ENCODE measurements around the gene CRACR2A.
A peak's percentile ranks its signal among the peaks of the same experiment; 100 is the strongest.

Gene CRACR2A

DNA sequence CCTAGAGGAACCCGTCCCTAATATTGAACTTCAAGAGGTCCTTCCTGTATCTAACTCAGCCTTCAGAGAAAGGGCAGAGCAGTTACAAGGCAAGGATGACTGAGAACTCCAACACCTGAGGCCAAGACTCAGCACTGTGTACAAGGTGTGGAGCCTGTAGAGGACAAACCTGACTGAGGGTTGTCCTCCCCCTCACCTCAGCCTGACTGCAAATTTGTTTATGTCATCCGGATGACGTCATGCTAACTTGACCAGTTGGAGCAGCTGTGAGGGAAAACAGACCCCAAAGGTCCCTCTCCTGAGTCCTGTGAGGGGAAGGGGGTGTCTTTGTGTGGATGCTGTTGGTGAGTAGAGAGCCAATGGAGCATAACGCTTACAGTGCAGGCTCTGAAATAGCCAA is 4.3 kb downstream of the CRACR2A start:
- Histone ChIP-seq H3K36me3 (ENCODE audit: control insufficient read depth, insufficient read depth, low read length) (no peaks in the 10 kb centered on the region), H3K9ac (ENCODE audit: low read length) (no peak overlapping the region), H3K4me3 (ENCODE audit: low read length) (no peak overlapping the region), H3K9me3 (ENCODE audit: control insufficient read depth, low read length) (no peaks in the 10 kb centered on the region), H3K27me3 (ENCODE audit: control insufficient read depth, insufficient read depth, low read length) (no peaks in the 10 kb centered on the region), H3K4me1 (ENCODE audit: control insufficient read depth, insufficient read depth, low read length) (peaks cover 31% of the 10 kb centered on the region)

DNA sequence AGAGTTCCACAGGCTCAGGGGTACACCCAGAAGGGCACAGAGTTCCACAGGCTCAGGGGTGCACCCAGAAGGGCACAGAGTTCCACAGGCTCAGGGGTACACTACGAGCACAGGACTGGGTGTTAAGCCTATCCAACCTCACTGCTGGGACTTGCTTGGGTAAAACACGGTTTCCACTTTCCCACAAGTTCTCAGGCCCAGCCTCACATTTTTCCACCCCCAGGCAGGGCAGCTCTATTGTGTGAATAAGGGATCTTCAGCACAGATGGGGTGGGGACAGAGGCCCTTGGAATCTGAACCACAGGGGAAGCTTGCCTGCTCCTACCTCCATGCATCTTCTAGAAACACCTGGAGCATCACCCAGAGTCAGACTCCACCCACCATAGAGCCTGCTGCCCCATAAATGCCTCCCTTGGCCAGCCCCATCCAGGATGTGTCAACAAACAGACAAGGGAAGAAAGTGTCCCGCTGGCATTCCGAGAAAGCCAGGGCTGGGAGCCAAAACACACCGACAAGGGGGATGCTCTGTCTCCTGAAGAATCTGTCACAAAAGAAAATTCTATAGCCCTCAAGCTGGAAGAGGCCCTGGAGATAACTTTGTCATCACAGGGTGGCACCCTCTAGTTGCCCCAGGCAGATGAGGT is 4.8 kb downstream of the CRACR2A start:
- Histone ChIP-seq H3K36me3 (ENCODE audit: control insufficient read depth, insufficient read depth, low read length) (no peaks in the 10 kb centered on the region), H3K27me3 (ENCODE audit: control insufficient read depth, insufficient read depth, low read length) (no peaks in the 10 kb centered on the region), H3K9ac (ENCODE audit: low read length) (no peak overlapping the region), H3K4me1 (ENCODE audit: control insufficient read depth, insufficient read depth, low read length) (peaks cover 25% of the 10 kb centered on the region), H3K9me3 (ENCODE audit: control insufficient read depth, low read length) (no peaks in the 10 kb centered on the region), H3K4me3 (ENCODE audit: low read length) (no peak overlapping the region)

DNA sequence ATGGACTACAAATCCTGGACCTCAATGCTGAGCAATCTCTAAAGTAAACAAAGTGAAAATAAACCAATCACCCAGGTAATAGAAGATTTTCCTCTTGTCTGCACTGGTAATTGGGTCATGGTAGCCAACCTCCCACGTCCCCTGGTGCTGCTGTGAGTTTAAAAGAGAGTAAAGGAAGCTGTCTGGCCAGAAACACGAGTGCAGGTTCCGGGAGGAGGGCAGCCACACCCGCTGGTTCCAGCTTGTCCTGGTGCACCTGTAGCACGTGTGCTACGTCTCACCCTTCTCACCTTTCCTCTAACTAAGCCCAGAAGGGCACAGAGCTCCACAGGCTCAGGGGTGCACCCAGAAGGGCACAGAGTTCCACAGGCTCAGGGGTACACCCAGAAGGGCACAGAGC is 5.4 kb downstream of the CRACR2A start:
- no peak overlapping the region for H3K9ac ChIP-seq (ENCODE audit: low read length)
- peaks cover 26% of the 10 kb centered on the region for H3K4me1 ChIP-seq (ENCODE audit: control insufficient read depth, insufficient read depth, low read length)
- no peaks in the 10 kb centered on the region for H3K36me3 ChIP-seq (ENCODE audit: control insufficient read depth, insufficient read depth, low read length)
- H3K4me3 ChIP-seq (ENCODE audit: low read length), result no peak overlapping the region
- H3K9me3 ChIP-seq (ENCODE audit: control insufficient read depth, low read length), result no peaks in the 10 kb centered on the region
- H3K27me3 ChIP-seq (ENCODE audit: control insufficient read depth, insufficient read depth, low read length), result no peaks in the 10 kb centered on the region

DNA sequence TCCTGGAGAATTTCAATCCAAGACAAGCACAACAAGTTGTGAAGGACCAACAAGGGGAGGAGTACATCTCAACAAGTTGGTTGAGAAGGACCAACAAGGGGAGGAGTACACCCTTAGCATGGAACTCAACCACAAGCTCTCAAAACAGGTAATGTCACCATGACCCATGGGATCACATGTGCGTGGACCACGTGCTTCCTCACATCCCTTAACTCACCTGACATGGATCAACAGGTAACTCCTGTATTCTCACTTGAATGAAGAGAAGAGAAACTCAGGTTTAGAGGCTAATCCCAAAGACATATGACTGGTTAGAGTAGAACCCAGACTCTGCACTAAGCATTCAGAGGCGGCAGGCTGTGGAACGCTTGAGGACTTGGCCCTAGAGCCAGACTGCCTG is 6.2 kb downstream of the CRACR2A start:
- Histone ChIP-seq H3K27me3 (ENCODE audit: control insufficient read depth, insufficient read depth, low read length) (no peaks in the 10 kb centered on the region), H3K4me1 (ENCODE audit: control insufficient read depth, insufficient read depth, low read length) (peaks cover 26% of the 10 kb centered on the region)

DNA sequence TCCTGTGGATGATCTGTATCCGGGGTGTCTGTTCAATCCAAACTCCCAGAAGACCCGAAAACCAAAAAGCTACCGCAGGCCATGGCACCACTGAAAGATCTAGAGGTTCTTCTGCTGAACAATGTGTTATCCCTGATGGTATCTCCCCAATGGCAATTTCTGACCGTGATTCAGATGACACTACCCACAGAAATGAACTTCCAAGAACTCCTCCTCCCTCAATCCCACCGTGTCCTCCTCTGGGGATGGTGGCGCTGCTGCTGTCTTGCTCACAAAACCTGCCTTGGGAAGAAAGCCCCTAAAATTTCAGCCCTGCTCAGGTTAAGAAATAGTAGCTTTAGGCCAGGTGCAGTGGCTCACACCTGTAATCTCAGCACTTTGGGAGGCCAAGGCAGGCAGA is 7.8 kb downstream of the CRACR2A start:
- Histone ChIP-seq H3K9me3 (ENCODE audit: control insufficient read depth, low read length) (no peaks in the 10 kb centered on the region), H3K9ac (ENCODE audit: low read length) (no peak overlapping the region), H3K27me3 (ENCODE audit: control insufficient read depth, insufficient read depth, low read length) (no peaks in the 10 kb centered on the region), H3K36me3 (ENCODE audit: control insufficient read depth, insufficient read depth, low read length) (no peaks in the 10 kb centered on the region), H3K4me1 (ENCODE audit: control insufficient read depth, insufficient read depth, low read length) (peaks cover 38% of the 10 kb centered on the region), H3K4me3 (ENCODE audit: low read length) (no peak overlapping the region)

More for the DNA sequence above, 6.2 kb downstream of the CRACR2A start:
- no peaks in the 10 kb centered on the region for H3K9me3 ChIP-seq (ENCODE audit: control insufficient read depth, low read length)
- H3K36me3 ChIP-seq (ENCODE audit: control insufficient read depth, insufficient read depth, low read length), result no peaks in the 10 kb centered on the region
- H3K9ac ChIP-seq (ENCODE audit: low read length), result no peak overlapping the region
- no peak overlapping the region for H3K4me3 ChIP-seq (ENCODE audit: low read length)

DNA sequence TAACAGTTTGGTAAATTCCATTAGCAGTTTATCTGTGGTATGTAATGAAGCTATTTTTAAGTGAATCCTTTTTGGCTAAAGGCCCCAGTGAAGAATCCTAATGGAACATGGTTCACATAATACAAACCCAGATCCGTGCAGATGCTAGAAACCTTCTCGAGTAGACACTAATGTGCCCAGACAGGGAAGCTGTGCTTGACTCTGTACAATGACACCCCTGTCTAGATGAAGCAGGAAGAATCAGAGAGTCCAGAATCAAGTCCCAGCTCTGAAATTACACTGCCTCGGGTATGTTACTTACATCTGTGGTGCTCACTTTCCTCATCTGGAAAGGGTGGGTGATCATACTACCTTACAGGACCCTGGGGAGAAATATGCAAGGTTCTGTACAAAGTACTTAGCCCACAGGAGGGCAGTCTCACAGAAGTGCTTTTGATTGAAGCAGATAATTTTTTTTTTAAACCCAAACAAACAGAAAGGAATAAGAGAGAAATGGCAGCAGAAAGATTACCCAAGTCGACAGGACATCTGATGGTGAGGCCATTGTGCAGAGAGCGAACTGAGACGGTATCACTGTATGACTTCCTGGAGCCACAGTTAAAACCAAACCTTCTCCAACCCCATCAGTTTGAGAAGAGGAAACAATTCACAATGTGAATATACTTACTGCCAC is 8.5 kb downstream of the CRACR2A start:
- no peaks in the 10 kb centered on the region for H3K27me3 ChIP-seq (ENCODE audit: control insufficient read depth, insufficient read depth, low read length)
- no peak overlapping the region for H3K9ac ChIP-seq (ENCODE audit: low read length)
- H3K4me1 ChIP-seq (ENCODE audit: control insufficient read depth, insufficient read depth, low read length), result peaks cover 38% of the 10 kb centered on the region
- H3K4me3 ChIP-seq (ENCODE audit: low read length), result no peak overlapping the region
- H3K36me3 ChIP-seq (ENCODE audit: control insufficient read depth, insufficient read depth, low read length), result no peaks in the 10 kb centered on the region
- no peaks in the 10 kb centered on the region for H3K9me3 ChIP-seq (ENCODE audit: control insufficient read depth, low read length)

DNA sequence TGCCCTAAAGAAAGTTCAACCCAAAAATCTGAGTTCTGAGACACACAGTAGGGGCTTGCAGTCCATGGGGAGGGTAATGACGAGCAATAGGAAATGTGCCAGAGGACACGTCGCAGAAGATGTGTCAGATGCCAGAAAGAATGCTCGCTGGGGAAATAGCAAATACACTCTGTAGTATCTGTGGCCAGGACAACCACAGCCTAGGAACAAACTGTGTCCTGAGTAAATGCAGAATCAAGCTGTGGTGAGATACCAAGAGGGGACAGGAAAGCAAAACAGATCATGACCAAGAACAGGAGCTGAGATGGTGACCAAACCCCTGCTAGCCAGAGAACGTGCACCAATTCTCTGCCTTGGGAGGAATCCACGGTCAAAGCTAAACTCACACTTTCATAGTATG is 9.1 kb downstream of the CRACR2A start:
- no peak overlapping the region for H3K9ac ChIP-seq (ENCODE audit: low read length)

DNA sequence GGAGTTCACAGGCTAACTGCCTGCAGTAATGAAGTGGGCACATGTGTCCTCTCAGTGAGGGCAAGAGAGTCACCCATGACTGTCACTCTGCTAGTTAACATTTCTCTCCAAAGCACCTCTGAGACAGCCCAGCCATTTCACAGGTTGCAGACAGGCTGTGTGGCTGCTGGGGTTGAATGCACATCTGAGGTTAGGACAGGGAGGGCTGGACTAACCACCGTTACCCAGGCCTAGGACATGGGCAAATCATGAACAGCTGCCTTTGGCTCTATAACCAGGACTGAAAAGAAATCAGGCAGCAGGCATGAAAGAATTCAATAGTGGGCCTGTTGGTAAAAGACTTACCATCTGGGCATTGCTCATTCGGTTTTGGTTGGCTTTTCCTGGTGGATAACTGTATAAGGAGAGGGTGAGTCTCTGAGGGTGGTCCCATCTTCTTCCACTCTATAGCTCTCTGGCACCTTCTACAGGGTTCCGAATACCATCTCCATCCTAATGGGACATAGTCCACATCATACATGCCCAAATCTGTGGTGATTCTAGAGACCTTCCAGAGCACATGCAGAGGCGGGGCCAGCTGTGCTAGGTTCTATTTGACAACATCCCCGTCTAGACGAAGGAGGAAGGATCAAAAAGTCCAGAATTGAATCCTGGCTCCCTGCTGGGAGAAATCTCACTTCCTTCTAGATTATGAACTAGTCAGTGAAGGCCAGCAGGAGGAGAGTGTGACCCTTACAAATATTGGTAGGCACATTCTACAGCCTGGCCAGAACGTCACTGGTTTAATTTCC is 10.8 kb downstream of the CRACR2A start:
- Histone ChIP-seq H3K4me1 (ENCODE audit: control insufficient read depth, insufficient read depth, low read length) (peaks cover 25% of the 10 kb centered on the region), H3K9me3 (ENCODE audit: control insufficient read depth, low read length) (no peaks in the 10 kb centered on the region), H3K4me3 (ENCODE audit: low read length) (no peak overlapping the region), H3K36me3 (ENCODE audit: control insufficient read depth, insufficient read depth, low read length) (no peaks in the 10 kb centered on the region), H3K27me3 (ENCODE audit: control insufficient read depth, insufficient read depth, low read length) (no peaks in the 10 kb centered on the region), H3K9ac (ENCODE audit: low read length) (no peak overlapping the region)

More for the DNA sequence above, 9.1 kb downstream of the CRACR2A start:
- H3K36me3 ChIP-seq (ENCODE audit: control insufficient read depth, insufficient read depth, low read length), result no peaks in the 10 kb centered on the region
- no peak overlapping the region for H3K4me3 ChIP-seq (ENCODE audit: low read length)
- no peaks in the 10 kb centered on the region for H3K27me3 ChIP-seq (ENCODE audit: control insufficient read depth, insufficient read depth, low read length)
- no peaks in the 10 kb centered on the region for H3K9me3 ChIP-seq (ENCODE audit: control insufficient read depth, low read length)
- peaks cover 38% of the 10 kb centered on the region for H3K4me1 ChIP-seq (ENCODE audit: control insufficient read depth, insufficient read depth, low read length)

DNA sequence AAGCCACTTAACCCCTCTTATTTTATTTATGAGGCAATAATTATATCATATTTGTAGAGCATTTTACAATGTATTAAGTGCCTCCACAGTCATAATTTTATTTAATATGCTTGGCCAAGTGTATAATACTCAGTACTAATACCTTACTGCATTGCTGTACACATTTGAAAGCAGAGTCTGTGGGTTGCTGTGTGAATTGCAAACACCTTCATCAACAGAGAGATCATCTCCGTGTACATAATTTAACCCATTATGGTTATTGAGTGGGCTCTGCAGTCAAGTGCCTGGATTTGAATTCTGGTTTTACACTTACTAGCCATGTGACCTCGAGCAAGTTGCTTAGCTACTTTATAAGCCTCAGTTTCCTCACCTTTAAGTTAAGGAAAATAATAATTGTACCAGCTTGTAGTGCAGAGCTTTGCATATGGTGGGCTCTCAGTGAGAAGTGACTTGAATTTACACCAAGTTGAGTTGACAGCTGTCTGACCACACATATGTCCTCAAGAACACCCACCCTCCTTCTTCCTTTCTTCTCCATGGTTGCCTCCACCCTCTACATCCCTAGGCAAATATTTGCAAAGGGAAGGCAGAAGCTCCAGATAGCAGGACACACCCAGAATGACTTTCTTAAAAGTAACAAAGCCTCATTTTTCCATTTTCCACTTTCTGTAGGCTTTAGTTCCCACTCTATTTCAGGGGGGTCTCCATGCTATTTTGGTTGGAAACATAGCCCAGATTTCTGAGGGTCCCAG is 12.3 kb downstream of the CRACR2A start:
- Histone ChIP-seq H3K27me3 (ENCODE audit: control insufficient read depth, insufficient read depth, low read length) (no peaks in the 10 kb centered on the region), H3K4me3 (ENCODE audit: low read length) (no peak overlapping the region)

DNA sequence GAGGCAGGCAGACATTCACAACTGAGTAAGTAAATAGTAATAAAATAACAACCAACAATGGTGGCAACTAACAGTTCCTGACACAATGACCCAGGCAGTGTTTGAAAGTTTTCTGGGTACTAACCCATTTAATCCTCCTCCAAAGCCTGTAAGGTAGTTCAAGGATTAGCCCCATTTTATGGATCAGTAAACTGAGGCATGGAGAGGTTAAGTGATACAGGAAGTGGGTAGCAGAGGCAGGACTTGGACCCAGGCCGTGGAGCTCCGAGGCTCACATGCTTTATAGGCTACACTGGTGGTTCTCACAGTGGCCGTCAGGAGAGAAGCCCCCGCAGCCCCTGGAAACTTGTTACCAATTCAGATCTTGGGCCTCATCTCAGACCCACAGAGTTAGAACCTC is 17.5 kb downstream of the CRACR2A start:
- no peaks in the 10 kb centered on the region for H3K36me3 ChIP-seq (ENCODE audit: control insufficient read depth, insufficient read depth, low read length)
- H3K9ac ChIP-seq (ENCODE audit: low read length), result no peak overlapping the region
- no peaks in the 10 kb centered on the region for H3K9me3 ChIP-seq (ENCODE audit: control insufficient read depth, low read length)
- H3K4me3 ChIP-seq (ENCODE audit: low read length), result no peak overlapping the region
- H3K4me1 ChIP-seq (ENCODE audit: control insufficient read depth, insufficient read depth, low read length), result peaks cover 23% of the 10 kb centered on the region
- no peaks in the 10 kb centered on the region for H3K27me3 ChIP-seq (ENCODE audit: control insufficient read depth, insufficient read depth, low read length)

More for the DNA sequence above, 12.3 kb downstream of the CRACR2A start:
- Histone ChIP-seq H3K4me1 (ENCODE audit: control insufficient read depth, insufficient read depth, low read length) (peaks cover 25% of the 10 kb centered on the region), H3K9ac (ENCODE audit: low read length) (no peak overlapping the region), H3K9me3 (ENCODE audit: control insufficient read depth, low read length) (no peaks in the 10 kb centered on the region), H3K36me3 (ENCODE audit: control insufficient read depth, insufficient read depth, low read length) (no peaks in the 10 kb centered on the region)

DNA sequence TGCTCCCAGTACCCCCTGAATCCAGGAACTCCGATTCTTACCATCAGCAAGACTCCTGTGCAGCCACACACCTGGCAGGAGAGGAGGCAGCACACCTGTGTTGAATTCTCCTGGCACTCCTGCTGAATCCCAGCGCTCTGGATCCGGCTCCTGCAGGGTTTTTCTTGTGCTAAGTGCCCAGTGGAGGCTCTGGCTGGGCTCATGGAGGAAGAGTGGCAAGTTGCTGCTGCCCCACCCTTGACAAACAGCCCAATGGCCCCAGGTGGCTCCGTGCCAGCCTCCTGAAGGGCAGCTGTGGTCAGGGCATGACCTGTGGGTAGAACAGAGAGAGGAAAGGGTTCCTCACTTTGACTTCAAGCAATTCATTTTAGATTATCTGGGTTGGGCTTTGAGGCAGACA is 20.0 kb downstream of the CRACR2A start:
- no peaks in the 10 kb centered on the region for H3K9me3 ChIP-seq (ENCODE audit: control insufficient read depth, low read length)
- H3K36me3 ChIP-seq (ENCODE audit: control insufficient read depth, insufficient read depth, low read length), result no peaks in the 10 kb centered on the region
- H3K4me1 ChIP-seq (ENCODE audit: control insufficient read depth, insufficient read depth, low read length), result peaks cover 21% of the 10 kb centered on the region
- H3K27me3 ChIP-seq (ENCODE audit: control insufficient read depth, insufficient read depth, low read length), result no peaks in the 10 kb centered on the region
- peak overlapping the region; percentile 5 for H3K9ac ChIP-seq (ENCODE audit: low read length)
- H3K4me3 ChIP-seq (ENCODE audit: low read length), result no peak overlapping the region
